GM23338 (cell line): Measurements from ENCODE around the gene ME3. TPM values are rescaled to one million over a fixed set of nuclear protein-coding genes. Genes with fewer than 3 reads are reported as not detected.

Experiments used
- ATAC-seq: fragments of 200-7000 bp; cut with Tn5 transposase; 3 replicates; pipeline ENCODE4 v1.9.1; 2020
- DNase-seq: peaks from one replicate; pipeline ENCODE4 v3.0.0-alpha.2; 2015; ENCODE audit warnings: low spot score
- H2AFZ ChIP-seq: fragments of 200-600 bp; sonication (generic); 2 replicates; pipeline ENCODE4 v1.8.0; 2016; ENCODE audit warnings: antibody characterized with exemption, mild to moderate bottlenecking, moderate library complexity
- H3F3A ChIP-seq: fragments of 200-600 bp; sonication (generic); replicated peaks from 2 replicates; pipeline ENCODE4 v1.8.0; 2017; ENCODE audit warnings: antibody characterized with exemption, mixed run types, low read depth
- H3K27ac ChIP-seq: fragments of 200-600 bp; sonication (generic); 2 replicates; pipeline ENCODE4 v1.6.1; 2016; ENCODE audit warnings: low read depth
- H3K27me3 ChIP-seq: fragments of 200-600 bp; sonication (generic); 2 replicates; pipeline ENCODE4 v1.8.0; 2016; ENCODE audit warnings: mild to moderate bottlenecking, mixed run types, moderate library complexity; ENCODE audit not compliant: insufficient read depth
- H3K36me3 ChIP-seq: fragments of 200-600 bp; sonication (generic); 2 replicates; pipeline ENCODE4 v1.8.0; 2016; ENCODE audit warnings: mild to moderate bottlenecking; ENCODE audit not compliant: insufficient read depth
- H3K4me1 ChIP-seq: fragments of 200-600 bp; sonication (generic); 2 replicates; pipeline ENCODE4 v1.8.0; 2016; ENCODE audit warnings: mild to moderate bottlenecking, moderate library complexity; ENCODE audit not compliant: insufficient read depth
- H3K4me2 ChIP-seq: fragments of 200-600 bp; sonication (generic); 2 replicates; pipeline ENCODE4 v1.7.1; 2017; ENCODE audit warnings: mixed run types
- H3K4me3 ChIP-seq: fragments of 200-600 bp; sonication (generic); 2 replicates; pipeline ENCODE4 v1.6.1; 2016; ENCODE audit warnings: mixed run types
- H3K79me2 ChIP-seq: fragments of 200-600 bp; sonication (generic); replicated peaks from 2 replicates; pipeline ENCODE4 v1.8.0; 2017; ENCODE audit warnings: mild to moderate bottlenecking; ENCODE audit not compliant: insufficient read depth
- H3K9me2 ChIP-seq: fragments of 200-600 bp; sonication (generic); 2 replicates; pipeline ENCODE4 v1.8.0; 2017; ENCODE audit not compliant: insufficient read depth
- H4K20me1 ChIP-seq: fragments of 200-600 bp; sonication (generic); replicated peaks from 2 replicates; pipeline ENCODE4 v1.8.0; 2017; ENCODE audit warnings: mild to moderate bottlenecking; ENCODE audit not compliant: insufficient read depth
- H3K27ac Mint-ChIP-seq: 2 replicates; pipeline ENCODE4 v1.8.0; 2020; ENCODE audit warnings: inconsistent platforms, mild to moderate bottlenecking, moderate library complexity, mixed read lengths
- H3K27me3 Mint-ChIP-seq: 3 replicates; pipeline ENCODE4 v1.8.0; 2022; ENCODE audit warnings: low read depth, mild to moderate bottlenecking, moderate library complexity, mixed read lengths, inconsistent platforms; ENCODE audit not compliant: insufficient read depth, poor library complexity
- H3K36me3 Mint-ChIP-seq: 3 replicates; pipeline ENCODE4 v1.8.0; 2021; ENCODE audit warnings: low read depth, mild to moderate bottlenecking, inconsistent platforms, moderate library complexity, mixed read lengths
- H3K4me1 Mint-ChIP-seq: 3 replicates; pipeline ENCODE4 v1.8.0; 2020; ENCODE audit warnings: mild to moderate bottlenecking, inconsistent platforms, mixed read lengths
- H3K4me3 Mint-ChIP-seq: 3 replicates; pipeline ENCODE4 v1.8.0; 2021; ENCODE audit warnings: moderate library complexity, mild to moderate bottlenecking, inconsistent platforms, mixed read lengths
- H3K9me3 Mint-ChIP-seq: 3 replicates; pipeline ENCODE4 v1.8.0; 2020; ENCODE audit warnings: moderate library complexity, mild to moderate bottlenecking, inconsistent platforms, mixed read lengths
- CREB1 ChIP-seq: fragments of 250-450 bp; sonication (Bioruptor Pico); IDR thresholded peaks from 2 replicates; pipeline ENCODE4 v1.5.0; 2020; ENCODE audit warnings: low read depth, mild to moderate bottlenecking, moderate library complexity
- ETS1 ChIP-seq: IDR thresholded peaks from 2 replicates; pipeline ENCODE4 v1.6.1; 2016; ENCODE audit warnings: antibody characterized with exemption
- EZH2phosphoT487 ChIP-seq: fragments of 200-600 bp; sonication (generic); IDR thresholded peaks from one replicate; pipeline ENCODE4 v1.8.1; 2018; ENCODE audit warnings: antibody characterized with exemption; ENCODE audit not compliant: unreplicated experiment
- JUNB ChIP-seq: IDR thresholded peaks from one replicate; pipeline ENCODE4 v1.6.1; 2016; ENCODE audit warnings: antibody characterized with exemption; ENCODE audit not compliant: unreplicated experiment
- REST ChIP-seq: IDR thresholded peaks from one replicate; pipeline ENCODE4 v1.6.1; 2018; ENCODE audit warnings: antibody characterized with exemption; ENCODE audit not compliant: unreplicated experiment
- STAT1 ChIP-seq: IDR thresholded peaks from one replicate; pipeline ENCODE4 v1.6.1; 2016; ENCODE audit warnings: antibody characterized with exemption; ENCODE audit not compliant: unreplicated experiment
- polyA plus RNA-seq: library from polyadenylated mRNA; unstranded; fragments of >200 nt; fragmentation: Nextera tagmentation; extraction: Ambion mirVana; gene quantifications from 2 replicates; pipeline ENCODE4 v1.2.1, GENCODE V29; 2016
- total RNA-seq: library from RNA; depleted of rRNA; stranded (reverse); fragments of >200 nt; shearing (Covaris generic); gene quantifications from 2 replicates; pipeline ENCODE4 v1.2.3, GENCODE V29; 2014
- TF ChIP-seq, protein P1 (sequence below), 2 experiments: fragments of 200-600 bp in 1 of 2; sonication (generic) in 1 of 2; conservative IDR thresholded peaks; 2 replicates each; pipeline versions ENCODE4 v1.5.1 to v1.6.1; 2016 to 2017; ENCODE audit warnings: antibody characterized with exemption in 2 of 2, low read depth in 2 of 2, mild to moderate bottlenecking in 2 of 2, moderate library complexity in 1 of 2
- TF ChIP-seq, protein P2 (sequence below): fragments of 250-450 bp; sonication (Bioruptor Pico); IDR thresholded peaks from 2 replicates; pipeline ENCODE4 v1.5.0; 2020; ENCODE audit warnings: mild to moderate bottlenecking, moderate library complexity

The ME3 gene
- total and polyA plus RNA-seq, 2 experiments from 2014 or later, result 1.3 to 4.0 TPM

- 0 out of 2 replicates have a peak, but pooled peaks cover 3% of the 10 kb centered on the region for H3K4me1 ChIP-seq
- H3K9me2 ChIP-seq, result no peaks in the 10 kb centered on the region
- no peak for DNase-seq
- Mint-ChIP-seq H3K27ac (no peak overlapping the region), H3K36me3 (no peaks in the 10 kb centered on the region; the same call in 2 of the 3 replicates), H3K9me3 (peaks cover 9% of the 10 kb centered on the region), H3K27me3 (no peaks in the 10 kb centered on the region), H3K4me1 (no peaks in the 10 kb centered on the region), H3K4me3 (no peak overlapping the region)
- H4K20me1 ChIP-seq, result no peaks in the 10 kb centered on the region
- TF ChIP-seq REST (no peak), ETS1 (no peak)
- no peak overlapping the region for H3K4me2 ChIP-seq
- ATAC-seq, result no peak
- H3K79me2 ChIP-seq, result no peaks in the 10 kb centered on the region
- no peaks in the 10 kb centered on the region for H3F3A ChIP-seq
- no peaks in the 10 kb centered on the region for H3K27me3 ChIP-seq
- no peak overlapping the region for H3K27ac ChIP-seq
- H3K36me3 ChIP-seq, result no peaks in the 10 kb centered on the region
- no peak overlapping the region for H2AFZ ChIP-seq
- H3K4me3 ChIP-seq, result no peak overlapping the region
Measured at GRCh38 chr11:86710936-86711335, 38.5 kb upstream of the ME3 start.

- H2AFZ ChIP-seq, result no peak overlapping the region
- no peaks in the 10 kb centered on the region for H4K20me1 ChIP-seq
- no peak overlapping the region for H3K4me3 ChIP-seq
- Mint-ChIP-seq H3K27me3 (peaks cover 2% of the 10 kb centered on the region), H3K4me1 (no peaks in the 10 kb centered on the region), H3K9me3 (peaks cover 9% of the 10 kb centered on the region), H3K36me3 (no peaks in the 10 kb centered on the region; the same call in 2 of the 3 replicates), H3K27ac (no peak overlapping the region), H3K4me3 (no peak overlapping the region)
- no peaks in the 10 kb centered on the region for H3K79me2 ChIP-seq
- H3K27me3 ChIP-seq, result no peaks in the 10 kb centered on the region
- H3K4me2 ChIP-seq, result no peak overlapping the region
- H3K9me2 ChIP-seq, result peaks cover 5% of the 10 kb centered on the region
- ATAC-seq, result no peak
- no peak overlapping the region for H3K27ac ChIP-seq
- H3K36me3 ChIP-seq, result no peaks in the 10 kb centered on the region
- DNase-seq, result no peak
- no peaks in the 10 kb centered on the region for H3F3A ChIP-seq
- no peaks in the 10 kb centered on the region for H3K4me1 ChIP-seq
- no peak for TF ChIP-seq ETS1
- TF ChIP-seq, protein P1, sequence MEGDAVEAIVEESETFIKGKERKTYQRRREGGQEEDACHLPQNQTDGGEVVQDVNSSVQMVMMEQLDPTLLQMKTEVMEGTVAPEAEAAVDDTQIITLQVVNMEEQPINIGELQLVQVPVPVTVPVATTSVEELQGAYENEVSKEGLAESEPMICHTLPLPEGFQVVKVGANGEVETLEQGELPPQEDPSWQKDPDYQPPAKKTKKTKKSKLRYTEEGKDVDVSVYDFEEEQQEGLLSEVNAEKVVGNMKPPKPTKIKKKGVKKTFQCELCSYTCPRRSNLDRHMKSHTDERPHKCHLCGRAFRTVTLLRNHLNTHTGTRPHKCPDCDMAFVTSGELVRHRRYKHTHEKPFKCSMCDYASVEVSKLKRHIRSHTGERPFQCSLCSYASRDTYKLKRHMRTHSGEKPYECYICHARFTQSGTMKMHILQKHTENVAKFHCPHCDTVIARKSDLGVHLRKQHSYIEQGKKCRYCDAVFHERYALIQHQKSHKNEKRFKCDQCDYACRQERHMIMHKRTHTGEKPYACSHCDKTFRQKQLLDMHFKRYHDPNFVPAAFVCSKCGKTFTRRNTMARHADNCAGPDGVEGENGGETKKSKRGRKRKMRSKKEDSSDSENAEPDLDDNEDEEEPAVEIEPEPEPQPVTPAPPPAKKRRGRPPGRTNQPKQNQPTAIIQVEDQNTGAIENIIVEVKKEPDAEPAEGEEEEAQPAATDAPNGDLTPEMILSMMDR (conservative IDR thresholded peaks at IDR 0.05; ENCODE audit: low read depth in 2 of 2), result no peak
- TF ChIP-seq CREB1 (CRISPR knock-in tag), result no peak
- no peak for TF ChIP-seq STAT1
- TF ChIP-seq, protein P2, sequence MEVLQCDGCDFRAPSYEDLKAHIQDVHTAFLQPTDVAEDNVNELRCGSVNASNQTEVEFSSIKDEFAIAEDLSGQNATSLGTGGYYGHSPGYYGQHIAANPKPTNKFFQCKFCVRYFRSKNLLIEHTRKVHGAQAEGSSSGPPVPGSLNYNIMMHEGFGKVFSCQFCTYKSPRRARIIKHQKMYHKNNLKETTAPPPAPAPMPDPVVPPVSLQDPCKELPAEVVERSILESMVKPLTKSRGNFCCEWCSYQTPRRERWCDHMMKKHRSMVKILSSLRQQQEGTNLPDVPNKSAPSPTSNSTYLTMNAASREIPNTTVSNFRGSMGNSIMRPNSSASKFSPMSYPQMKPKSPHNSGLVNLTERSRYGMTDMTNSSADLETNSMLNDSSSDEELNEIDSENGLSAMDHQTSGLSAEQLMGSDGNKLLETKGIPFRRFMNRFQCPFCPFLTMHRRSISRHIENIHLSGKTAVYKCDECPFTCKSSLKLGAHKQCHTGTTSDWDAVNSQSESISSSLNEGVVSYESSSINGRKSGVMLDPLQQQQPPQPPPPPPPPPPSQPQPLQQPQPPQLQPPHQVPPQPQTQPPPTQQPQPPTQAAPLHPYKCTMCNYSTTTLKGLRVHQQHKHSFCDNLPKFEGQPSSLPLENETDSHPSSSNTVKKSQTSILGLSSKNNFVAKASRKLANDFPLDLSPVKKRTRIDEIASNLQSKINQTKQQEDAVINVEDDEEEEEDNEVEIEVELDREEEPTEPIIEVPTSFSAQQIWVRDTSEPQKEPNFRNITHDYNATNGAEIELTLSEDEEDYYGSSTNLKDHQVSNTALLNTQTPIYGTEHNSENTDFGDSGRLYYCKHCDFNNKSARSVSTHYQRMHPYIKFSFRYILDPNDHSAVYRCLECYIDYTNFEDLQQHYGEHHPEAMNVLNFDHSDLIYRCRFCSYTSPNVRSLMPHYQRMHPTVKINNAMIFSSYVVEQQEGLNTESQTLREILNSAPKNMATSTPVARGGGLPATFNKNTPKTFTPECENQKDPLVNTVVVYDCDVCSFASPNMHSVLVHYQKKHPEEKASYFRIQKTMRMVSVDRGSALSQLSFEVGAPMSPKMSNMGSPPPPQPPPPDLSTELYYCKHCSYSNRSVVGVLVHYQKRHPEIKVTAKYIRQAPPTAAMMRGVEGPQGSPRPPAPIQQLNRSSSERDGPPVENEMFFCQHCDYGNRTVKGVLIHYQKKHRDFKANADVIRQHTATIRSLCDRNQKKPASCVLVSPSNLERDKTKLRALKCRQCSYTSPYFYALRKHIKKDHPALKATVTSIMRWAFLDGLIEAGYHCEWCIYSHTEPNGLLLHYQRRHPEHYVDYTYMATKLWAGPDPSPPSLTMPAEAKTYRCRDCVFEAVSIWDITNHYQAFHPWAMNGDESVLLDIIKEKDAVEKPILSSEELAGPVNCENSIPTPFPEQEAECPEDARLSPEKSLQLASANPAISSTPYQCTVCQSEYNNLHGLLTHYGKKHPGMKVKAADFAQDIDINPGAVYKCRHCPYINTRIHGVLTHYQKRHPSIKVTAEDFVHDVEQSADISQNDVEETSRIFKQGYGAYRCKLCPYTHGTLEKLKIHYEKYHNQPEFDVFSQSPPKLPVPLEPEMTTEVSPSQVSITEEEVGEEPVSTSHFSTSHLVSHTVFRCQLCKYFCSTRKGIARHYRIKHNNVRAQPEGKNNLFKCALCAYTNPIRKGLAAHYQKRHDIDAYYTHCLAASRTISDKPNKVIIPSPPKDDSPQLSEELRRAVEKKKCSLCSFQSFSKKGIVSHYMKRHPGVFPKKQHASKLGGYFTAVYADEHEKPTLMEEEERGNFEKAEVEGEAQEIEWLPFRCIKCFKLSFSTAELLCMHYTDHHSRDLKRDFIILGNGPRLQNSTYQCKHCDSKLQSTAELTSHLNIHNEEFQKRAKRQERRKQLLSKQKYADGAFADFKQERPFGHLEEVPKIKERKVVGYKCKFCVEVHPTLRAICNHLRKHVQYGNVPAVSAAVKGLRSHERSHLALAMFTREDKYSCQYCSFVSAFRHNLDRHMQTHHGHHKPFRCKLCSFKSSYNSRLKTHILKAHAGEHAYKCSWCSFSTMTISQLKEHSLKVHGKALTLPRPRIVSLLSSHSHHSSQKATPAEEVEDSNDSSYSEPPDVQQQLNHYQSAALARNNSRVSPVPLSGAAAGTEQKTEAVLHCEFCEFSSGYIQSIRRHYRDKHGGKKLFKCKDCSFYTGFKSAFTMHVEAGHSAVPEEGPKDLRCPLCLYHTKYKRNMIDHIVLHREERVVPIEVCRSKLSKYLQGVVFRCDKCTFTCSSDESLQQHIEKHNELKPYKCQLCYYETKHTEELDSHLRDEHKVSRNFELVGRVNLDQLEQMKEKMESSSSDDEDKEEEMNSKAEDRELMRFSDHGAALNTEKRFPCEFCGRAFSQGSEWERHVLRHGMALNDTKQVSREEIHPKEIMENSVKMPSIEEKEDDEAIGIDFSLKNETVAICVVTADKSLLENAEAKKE, result no peak
- TF ChIP-seq EZH2phosphoT487, result no peak
- TF ChIP-seq JUNB, result no peak
Measured at GRCh38 chr11:86708669-86709068, 36.3 kb upstream of the ME3 start.
